HG02870 (cell line): ENCODE results near the gene ABI3BP.
"Not testable (repeated sequence)": the region's sequence is repeated elsewhere in the genome, so short reads cannot be mapped to it uniquely, and the experiment has no call there.

Source experiments
- ATAC-seq: cut with Tn5 transposase; IDR thresholded peaks from one replicate; pipeline ENCODE4 v1.9.1; 2021; ENCODE audit warnings: mild to moderate bottlenecking, moderate library complexity; ENCODE audit not compliant: unreplicated experiment

ABI3BP gene

DNA sequence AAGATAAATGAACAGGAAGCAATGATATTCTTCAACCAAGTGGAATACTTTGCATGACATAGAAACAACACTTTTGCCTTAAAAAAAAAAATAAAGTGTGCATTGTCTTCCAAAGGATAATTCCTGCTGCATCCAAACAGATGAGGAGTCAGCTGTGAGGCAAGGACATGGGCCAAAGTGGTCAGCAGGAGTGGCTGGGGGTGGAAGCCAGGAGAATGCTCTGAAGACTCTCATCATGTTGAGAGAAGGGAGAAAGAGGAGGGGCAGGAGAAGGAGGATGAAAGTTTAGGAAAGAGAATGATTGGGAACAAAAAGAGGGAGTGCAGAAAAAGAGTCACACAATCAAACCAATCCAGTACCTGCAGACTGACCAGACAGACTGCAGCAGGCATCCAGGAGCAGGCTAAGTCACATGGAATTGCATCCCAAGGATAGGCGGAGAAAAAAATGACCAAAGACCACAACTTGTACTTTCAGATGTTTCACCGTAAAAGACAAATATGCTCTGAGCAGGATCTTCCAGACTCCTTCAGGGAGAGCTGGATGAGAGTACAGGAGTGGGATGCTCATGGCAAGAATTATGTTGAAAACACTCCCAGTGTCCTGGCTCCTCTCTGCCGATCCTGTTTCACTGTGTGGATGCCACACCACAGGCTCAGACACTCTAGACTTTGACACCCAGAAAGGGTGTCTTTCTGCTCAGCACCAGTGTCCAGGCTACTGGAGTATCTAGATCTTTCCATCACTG, 11.9 kb downstream of the ABI3BP start:
- ATAC-seq, result no peak

DNA sequence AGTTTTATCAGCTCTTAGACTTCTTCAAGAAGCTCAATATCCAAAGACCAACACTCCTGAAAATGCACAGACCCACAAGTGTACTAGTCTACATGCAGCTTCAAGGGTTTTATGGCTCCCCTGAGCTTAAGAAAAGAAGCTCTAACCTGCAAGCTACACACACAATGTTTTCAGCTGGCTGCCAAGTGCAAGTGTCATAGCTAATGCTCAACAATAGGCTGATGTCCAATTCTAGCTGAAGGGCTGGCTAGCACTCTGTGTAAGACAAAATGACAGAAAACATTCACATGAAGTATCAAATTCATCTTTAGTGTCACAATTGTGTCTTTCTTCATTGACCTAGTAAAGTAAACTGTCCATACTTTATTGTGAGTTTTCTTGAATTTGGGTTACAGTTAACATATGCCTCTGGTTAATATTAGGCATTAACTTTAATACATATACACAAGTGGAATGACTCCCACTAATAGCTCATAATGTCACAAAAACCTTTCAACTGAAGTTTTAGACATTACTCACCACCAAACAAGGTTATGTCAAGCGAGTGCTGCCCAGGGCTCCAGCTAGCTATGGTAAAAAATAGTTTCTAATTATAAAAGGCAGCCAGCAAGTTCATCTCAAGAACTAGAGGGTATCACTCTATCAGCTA, 15.1 kb downstream of the ABI3BP start:
- ATAC-seq, result no peak

DNA sequence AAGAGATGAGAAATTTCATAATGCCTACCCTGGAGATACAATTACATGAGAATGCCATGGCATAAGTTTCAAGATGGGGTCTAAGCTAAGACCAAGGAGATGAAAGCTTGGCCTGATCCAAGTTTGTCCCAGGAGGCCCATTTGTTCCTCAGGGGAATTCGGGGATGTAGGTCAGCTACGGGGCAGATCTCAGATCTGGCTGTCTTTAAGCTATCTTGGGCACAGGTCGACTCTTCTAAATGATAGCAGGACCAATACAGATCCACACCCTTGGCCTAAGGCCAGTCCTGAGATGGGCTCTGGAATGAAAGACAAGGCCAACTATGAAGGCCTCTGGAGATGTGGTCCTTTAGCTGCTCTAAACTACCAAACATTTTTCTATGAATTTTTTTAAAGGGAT, 16.6 kb downstream of the ABI3BP start:
- no peak for ATAC-seq

DNA sequence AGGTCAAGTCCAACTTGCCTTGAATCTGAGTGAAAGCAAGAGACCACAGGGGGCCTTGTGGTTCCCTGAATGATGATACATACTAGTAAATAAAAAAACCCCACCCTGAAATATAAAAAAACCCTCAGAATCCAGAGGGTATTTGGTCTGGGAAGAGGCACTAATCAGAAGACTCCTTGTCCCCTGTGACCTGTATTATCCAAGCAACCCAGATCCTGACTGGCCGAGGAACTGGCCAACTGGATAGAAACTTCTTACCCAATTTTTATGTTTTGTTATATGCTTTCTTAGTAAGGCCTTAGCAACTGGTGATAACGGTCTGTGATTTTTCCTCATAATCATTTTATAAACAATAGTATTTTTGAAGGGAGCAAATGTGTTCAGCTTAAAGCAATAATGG, 17.5 kb downstream of the ABI3BP start:
- no peak for ATAC-seq

DNA sequence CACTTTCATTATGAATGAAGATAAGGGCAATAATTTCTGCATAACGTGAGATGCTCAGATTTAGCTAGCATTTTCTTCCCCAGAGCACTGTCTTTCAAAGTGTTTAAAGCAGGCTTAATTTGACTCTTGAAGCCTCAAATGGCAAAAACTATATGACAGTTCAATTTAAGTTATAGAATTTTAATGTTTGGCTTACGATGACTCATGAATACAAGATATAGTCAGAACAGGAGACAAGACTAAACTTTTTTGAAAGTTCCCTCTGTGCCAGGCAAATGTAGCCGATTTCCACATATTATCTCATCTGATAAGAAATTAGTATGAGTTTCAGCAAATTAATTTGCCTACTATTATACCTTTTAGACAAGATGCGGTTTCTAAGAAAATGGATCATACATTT, 19.6 kb downstream of the ABI3BP start:
- no peak for ATAC-seq

DNA sequence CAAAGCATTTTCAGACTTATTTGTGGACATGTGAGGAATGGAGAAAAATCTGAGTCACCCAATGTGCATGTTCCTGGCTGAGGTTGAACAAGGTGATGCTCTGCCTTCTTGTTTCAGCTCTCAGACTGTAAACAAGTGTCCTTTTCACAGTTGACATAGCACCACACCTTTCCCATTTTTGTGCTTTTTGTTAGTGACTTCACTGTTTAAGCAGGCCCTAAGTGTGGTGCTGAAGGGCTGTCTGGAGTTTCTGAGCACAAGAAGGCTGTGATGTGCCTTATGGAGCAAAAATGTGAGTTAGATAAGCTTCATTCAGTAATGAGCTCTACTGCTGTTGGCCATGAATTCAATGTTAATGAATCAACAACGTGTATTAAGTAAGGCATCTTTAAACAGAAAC, 20.4 kb downstream of the ABI3BP start:
- no peak for ATAC-seq

DNA sequence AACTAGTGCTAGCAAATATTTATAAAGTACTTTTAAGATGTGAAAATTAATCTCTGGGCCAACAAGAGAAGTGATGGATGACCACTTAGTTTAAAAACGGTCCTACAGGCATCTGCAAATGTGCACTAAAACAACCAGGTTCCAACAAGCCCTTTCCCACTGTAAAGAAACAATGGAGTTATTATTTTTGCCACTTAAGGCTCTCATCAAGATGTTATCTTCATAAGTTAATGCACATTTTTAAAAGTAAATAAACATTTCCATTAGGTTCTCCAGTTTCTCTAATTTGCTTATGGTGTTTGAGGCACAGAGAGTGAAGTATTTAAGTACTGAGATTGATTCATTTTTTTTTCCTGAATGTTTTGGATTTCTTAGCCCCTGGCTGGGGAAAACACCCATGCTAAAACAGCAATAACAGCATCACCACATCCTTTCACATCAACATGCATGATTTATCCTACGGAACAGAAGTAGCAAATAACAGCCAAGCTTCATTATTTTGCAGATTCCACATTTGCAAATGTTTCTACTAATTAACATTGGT, 20.8 kb downstream of the ABI3BP start:
- ATAC-seq, result no peak

DNA sequence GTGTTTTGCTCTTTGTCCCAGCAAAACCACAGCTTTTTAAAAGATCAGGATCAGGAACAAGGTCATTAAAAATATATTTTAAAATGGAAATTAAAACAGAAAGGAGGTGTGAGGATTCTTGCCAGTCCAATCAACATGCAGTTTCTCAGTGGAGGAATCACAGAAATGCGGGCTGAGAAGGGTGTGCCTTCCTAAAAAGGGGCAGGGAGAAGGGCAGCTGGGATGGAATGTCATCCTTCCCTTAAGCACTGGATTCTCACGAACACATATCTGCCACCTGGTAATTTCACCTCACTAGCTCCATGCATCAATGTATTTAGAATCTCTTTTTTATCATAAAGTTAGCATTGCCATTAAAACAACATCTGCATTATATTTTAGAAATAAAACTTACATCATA, 21.4 kb downstream of the ABI3BP start:
- no peak for ATAC-seq

DNA sequence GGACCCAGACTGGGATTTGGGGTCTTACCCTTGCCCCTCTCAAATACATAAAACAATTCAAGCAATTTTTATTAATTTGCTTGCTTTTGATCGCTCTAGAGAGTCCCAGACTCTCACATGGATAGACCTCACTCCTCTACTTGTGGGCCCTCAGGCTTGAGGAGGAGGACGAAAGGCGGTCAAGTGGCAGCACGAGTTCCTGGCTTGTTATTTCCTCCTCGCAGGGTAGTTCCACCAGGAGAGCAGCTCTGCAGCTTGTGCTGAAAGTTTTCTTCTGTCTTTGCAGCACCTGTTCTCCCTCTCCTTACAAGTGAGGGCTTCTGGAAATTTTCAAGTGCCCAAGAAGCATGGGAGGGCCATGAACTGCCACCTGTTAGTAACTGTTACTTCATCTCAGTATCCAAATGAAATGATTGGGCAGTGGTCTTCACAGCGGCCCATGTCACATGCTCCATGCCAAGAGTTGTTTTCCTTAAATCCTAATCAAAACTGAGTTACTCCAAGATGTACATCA, 22.7 kb downstream of the ABI3BP start:
- no peak for ATAC-seq

DNA sequence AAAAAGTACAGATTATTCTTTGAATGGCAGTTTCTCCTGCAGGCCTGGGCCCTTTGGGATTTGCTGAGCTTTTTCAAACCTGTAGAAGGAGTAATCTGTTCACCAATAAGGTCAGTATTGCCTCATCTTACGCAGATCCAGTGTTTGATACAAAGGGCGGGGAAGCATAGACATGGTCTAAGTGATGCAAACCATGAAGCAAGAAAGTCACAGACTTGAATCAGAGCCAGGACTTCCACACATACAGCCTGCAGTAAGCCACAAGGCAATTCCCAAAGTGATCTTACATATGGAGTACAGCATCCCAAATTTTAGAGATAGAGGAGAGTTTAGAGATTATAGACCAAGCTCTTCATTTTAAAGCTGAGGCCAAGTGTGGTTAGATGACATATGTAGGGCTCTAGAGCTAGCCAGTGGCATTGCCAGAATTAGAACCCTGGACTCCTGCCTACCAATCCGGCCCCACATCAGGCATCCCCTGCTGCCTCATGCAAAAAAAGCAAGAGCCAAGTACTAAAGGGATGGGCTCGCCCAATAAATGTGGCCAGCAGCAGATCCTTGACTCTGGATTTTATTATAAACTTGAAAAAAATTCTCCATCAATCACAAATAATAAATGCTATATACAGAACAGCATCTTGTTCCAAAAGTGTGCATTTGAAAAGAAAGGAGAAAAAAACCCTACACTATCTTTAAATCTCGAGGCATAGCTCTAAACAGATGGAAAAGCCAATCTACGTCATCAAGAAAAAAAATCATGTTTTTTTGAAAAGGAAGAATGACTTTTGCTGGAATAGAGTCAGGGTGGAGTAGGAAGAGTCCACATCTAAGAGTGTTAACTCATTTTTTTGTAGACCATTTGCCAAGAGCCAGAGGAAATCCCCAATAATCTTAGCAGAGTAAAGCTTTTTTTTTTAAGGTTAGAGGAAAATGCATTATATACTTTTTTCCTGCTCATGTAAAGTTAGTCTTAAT, 24.0 kb downstream of the ABI3BP start:
- no peak for ATAC-seq

DNA sequence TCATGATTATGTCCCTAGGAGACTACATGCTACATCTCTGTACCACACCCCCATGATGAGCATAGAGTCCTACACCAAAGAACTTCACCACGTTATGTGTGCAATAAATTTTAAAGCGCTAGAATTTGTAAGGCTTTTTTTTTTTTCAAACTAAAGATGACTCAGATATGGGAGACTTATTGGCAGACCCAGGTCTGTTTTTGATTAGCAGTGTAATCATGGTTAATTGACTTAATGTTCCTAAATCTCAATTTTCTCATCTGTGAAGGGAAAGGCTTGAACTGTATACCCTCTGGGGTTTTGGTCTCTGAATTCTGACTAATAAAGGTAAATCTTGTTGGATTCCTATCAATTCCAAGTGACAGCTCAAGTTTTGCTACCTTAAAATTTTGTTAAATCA, 26.4 kb downstream of the ABI3BP start:
- no peak for ATAC-seq

DNA sequence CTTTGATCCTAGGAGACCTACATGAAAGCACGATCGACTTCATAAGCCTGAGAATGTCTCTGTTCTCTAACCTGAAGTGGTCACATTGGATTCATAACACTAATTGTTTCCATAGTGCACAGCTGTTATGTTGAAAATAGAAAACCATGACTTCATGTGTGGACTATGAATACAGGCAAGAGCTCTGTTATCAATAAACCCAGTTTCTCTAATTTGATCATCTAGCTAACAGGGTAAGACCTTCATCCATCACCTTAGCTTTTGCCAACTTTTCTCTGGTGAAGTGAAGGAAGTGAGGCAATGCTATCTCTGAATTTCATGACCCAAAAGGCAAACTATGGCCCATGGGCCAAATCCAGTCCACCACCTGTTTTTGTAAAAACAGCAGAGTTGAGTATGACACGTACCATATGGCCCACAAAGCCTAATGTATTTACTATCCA, 27.2 kb downstream of the ABI3BP start:
- no peak for ATAC-seq

DNA sequence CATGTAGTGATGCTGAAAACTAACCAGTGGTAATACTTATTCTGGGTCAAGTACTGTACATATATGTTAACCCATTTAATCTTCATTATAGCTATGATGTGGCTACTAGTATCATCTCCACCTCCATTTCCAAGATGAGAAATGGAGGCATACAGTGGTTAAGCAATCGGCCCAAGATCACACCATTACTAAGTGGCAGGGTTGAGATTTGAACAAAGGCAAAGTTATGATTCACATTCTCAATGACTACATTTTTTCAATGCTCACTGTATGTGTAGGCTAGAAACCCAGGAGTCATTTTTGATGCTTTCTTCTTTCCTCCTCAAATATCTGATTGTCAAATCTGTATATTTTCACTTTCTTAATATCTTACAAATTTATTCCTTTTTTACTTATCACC, 30.2 kb downstream of the ABI3BP start:
- ATAC-seq, result no peak

DNA sequence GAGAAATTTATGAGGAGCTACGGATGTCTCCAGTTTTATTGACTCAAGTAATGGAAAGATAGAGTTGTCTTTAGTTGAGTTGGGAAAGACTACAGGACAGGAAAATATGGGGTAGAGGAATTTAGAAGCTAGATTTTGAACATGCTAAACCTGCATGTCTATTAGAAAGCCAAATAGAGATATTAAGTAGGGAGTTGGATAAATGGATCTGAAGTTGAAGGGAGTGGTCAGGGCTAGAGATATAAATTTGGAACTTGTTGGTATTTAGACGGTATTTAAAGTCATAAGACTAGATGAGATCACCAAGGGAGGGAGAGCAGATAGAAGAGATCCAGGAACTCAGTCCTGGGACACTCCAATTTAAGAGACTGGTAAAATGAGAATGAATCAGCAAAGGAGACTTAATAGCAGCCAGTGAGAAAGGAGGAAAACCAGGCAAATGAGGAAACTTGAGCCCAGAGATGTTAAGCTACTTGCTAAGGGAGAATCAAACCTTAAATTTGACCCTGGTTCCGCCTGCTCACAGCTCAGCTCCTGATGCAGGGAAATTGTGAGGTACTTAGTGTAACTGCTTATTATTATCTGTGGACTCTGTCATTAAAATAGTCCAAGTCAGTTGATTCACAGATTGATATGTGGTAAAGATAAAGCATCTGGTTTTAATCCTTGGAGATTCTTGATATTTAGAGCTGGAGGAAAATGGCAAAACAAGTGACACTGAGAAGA, 35.8 kb downstream of the ABI3BP start:
- ATAC-seq, result no peak

DNA sequence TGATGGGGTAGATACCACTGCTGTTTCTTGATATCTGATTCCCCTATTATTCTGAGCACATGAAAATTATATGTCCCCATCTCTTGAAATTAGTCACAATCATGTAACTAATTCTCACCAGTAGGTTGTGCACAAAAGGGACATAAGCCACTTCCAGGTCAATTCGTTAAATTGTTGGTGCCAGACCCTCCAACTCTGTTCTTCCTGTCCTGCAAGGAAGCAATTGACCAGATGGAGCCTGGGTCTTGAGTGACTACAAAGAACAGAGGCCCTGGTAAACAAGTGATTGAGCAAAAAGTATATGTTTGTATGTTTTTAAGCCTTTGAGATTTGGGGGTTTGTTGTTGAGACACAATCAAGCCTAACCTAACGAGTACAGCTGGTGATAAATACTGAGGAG, 36.9 kb downstream of the ABI3BP start:
- no peak for ATAC-seq

DNA sequence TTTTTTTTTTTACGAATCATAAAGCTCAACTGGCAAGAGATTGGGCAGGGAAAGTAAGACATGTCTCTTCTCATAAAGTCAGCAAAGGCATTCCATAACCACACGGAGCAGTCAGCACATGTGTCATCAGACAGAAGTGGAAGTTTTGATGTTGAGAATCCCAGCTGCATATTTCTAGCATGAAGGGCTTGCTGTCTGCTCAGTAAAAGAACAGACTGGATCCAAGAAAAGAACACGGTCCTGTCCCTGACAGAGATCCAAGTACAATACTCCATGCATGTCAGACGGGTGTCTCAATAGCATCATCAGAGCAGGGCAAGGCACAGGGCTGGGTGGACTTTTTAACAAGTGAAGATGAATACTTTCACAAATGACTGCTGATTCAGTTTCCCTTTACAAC, 38.2 kb downstream of the ABI3BP start:
- no peak for ATAC-seq

DNA sequence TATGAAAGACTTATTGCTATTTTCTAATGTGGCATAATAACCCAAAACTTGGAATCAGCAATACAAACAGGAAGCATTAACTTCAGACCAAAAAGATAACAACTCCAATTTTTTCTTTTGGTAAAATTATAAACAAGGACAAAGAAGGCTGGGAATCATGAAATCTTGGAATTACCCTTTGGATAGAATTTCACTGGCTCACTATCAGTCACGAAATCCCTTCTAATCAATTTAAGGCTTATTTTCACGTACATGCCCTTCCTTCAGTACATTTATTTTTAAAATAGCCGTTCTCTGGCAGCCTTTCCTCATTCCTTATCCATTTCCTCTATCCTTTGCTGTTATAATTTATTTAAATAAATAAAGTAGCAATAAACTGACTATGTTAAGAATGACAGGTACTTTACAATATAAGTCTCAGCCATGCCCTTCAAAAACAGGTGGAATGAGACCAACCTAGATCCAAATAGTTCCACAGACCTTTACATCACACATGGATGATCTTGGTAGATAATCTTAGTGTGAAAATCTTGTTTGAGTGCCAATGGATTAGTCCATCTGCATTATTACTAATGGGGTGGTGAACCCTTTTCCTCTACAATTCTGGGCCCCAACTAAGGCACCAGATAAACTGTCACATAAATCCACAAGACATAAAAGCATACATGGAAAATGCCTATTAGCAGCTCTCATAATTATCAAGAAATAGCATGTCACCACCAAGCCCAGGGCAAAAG, 38.9 kb downstream of the ABI3BP start:
- ATAC-seq, result no peak

DNA sequence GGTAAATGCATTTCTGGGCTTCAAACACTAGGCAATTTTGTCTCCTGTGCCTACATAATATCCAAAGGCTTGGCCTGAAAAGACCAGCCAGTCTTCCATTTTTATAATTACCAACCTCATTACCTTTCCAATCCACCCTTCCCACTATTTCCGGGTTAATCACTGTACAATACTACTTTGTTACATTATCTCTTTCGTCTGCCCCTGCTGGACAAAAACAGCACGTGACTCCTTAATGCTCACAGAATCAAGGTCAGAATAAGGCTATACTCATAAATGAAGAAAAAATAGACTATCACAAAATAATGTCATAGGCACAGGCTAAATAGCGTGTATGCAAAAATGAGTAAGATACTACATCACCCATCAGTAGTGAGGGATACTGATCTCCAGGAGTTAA, 40.1 kb downstream of the ABI3BP start:
- ATAC-seq, result no peak

DNA sequence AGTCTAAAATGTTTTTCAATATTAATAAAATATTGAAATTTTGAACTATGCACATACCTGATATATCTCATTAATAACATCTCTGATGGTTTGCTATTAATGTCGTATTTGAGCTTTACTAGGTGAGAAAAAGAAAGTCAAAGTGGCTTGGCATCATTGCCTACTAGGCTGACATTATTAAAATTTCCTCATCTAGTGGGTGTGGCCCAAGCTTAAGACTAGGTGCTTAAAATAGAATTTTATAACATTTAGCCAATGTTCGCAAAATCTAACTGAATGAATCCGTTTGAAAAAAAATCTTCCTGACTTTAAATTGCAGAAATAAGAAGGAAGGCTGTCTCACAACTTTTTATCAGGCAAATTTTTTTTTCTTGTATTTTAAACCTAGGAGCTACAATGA, 46.1 kb downstream of the ABI3BP start:
- no peak for ATAC-seq

DNA sequence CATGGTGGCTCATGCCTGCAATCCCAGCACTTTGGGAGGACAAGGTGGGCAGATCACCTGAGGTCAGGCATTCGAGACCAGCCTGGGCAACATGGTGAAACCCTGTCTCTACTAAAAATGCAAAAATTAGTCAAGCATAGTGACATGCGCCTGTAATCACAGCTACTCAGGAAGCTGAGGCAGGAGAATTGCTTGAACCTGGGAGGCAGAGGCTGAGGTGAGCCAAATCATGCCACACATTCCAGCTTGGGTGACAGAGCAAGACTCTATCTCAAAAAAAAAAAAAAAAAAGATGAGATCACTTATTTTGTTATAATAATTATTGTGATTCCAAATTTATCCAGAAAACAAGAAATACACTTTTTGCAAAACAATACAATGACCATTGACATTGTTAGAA, 47.1 kb downstream of the ABI3BP start:
- ATAC-seq, result not testable (repeated sequence)
